ENCODE data around the gene FAM83G.

The FAM83G gene

GRCh38 chr17:19012171-19013080 is 7.9 kb upstream of the FAM83G start:
- DNase-seq (ENCODE audit: low read depth): no peak
- H3K4me3 ChIP-seq (ENCODE audit: low read depth, low read length): no peak overlapping the region

GRCh38 chr17:19011581-19011980 is 7.0 kb upstream of the FAM83G start:
- DNase-seq (ENCODE audit: low read depth): no peak

More at GRCh38 chr17:19012171-19013080, 7.9 kb upstream of the FAM83G start:
- TF ChIP-seq CTCF (IDR thresholded peaks at IDR 0.05; ENCODE audit: control insufficient read depth, extremely low read depth, insufficient read depth): no peak

GRCh38 chr17:19010729-19011505 is 6.4 kb upstream of the FAM83G start:
- H3K4me3 ChIP-seq (ENCODE audit: low read depth, low read length): no peak overlapping the region
- no peak for TF ChIP-seq CTCF (IDR thresholded peaks at IDR 0.05; ENCODE audit: control insufficient read depth, extremely low read depth, insufficient read depth)
- DNase-seq (ENCODE audit: low read depth): no peak

More at GRCh38 chr17:19011581-19011980, 7.0 kb upstream of the FAM83G start:
- no peak overlapping the region for H3K4me3 ChIP-seq (ENCODE audit: low read depth, low read length)
- no peak for TF ChIP-seq CTCF (IDR thresholded peaks at IDR 0.05; ENCODE audit: control insufficient read depth, extremely low read depth, insufficient read depth)

- no peak for TF ChIP-seq CTCF (IDR thresholded peaks at IDR 0.05; ENCODE audit: control insufficient read depth, extremely low read depth, insufficient read depth)
- no peak overlapping the region for H3K4me3 ChIP-seq (ENCODE audit: low read depth, low read length)
- DNase-seq (ENCODE audit: low read depth): no peak
Measured at GRCh38 chr17:19009970-19010369, 5.4 kb upstream of the FAM83G start.

GRCh38 chr17:19006698-19007097 is 2.1 kb upstream of the FAM83G start:
- DNase-seq (ENCODE audit: low read depth): no peak

More at GRCh38 chr17:19006698-19007097, 2.1 kb upstream of the FAM83G start:
- TF ChIP-seq CTCF (IDR thresholded peaks at IDR 0.05; ENCODE audit: control insufficient read depth, extremely low read depth, insufficient read depth): no peak
- H3K4me3 ChIP-seq (ENCODE audit: low read depth, low read length): no peak overlapping the region

Data from LNCaP clone FGC (cell line).